Activated CD8-positive, alpha-beta memory T cell treated with anti-CD3 and anti-CD28 coated beads, Interleukin-2, amount 50 U/mL, for 4 hours (primary cell): ENCODE measurements around the gene GULP1.
"Not testable (repeated sequence)": the region's sequence is repeated elsewhere in the genome, so short reads cannot be mapped to it uniquely, and the experiment has no call there.

ENCODE experiments used
- DNase-seq: peaks from one replicate; pipeline ENCODE4 v3.0.0-alpha.2; 2020

Gene GULP1

GRCh38 chr2:188435115-188435514, 143.4 kb downstream of the GULP1 start:
- no peak for DNase-seq

DNA sequence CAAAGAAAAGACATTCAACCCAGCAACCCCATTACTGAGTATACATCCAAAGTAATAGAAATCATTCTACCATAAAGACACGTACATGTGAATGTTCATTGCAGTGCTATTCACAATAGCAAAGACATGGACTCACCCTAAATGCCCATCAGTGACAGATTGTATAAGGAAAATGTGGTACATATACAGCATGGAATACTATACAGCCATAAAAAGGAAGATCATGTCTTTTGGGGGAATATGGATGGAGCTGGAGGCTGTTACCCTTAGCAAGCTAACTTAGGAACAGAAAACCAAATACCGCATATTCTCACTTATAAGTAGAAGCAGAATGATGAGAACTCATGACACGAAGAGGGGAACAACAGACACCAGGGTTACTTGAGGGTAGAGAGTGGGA, 145.9 kb downstream of the GULP1 start:
- DNase-seq = no peak

- no peak for DNase-seq
These were observed 148.3 kb downstream of the GULP1 start for GRCh38 chr2:188439986-188440385.

GRCh38 chr2:188440849-188441248, 149.2 kb downstream of the GULP1 start:
- DNase-seq = no peak

- no peak for DNase-seq
These were observed 149.7 kb downstream of the GULP1 start for GRCh38 chr2:188441288-188441947.

DNA sequence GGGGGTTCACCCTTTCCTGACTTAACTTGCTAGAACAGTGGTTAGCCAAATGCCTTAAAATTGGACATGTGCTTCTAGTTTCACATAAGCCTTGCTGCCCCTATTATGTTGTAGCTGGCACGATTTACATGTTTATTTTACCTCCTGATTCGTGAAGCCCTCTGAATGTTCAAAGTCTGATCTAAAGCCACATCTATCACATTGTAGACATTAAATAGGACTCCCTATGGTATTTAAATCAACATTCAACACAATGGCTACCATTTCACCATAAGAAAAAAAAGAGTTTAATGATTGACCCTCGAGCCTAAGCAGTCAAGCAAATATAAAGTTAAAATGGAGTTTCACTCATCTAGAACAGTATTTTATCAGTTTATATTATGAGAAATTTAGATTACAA, 151.5 kb downstream of the GULP1 start:
- no peak for DNase-seq

DNA sequence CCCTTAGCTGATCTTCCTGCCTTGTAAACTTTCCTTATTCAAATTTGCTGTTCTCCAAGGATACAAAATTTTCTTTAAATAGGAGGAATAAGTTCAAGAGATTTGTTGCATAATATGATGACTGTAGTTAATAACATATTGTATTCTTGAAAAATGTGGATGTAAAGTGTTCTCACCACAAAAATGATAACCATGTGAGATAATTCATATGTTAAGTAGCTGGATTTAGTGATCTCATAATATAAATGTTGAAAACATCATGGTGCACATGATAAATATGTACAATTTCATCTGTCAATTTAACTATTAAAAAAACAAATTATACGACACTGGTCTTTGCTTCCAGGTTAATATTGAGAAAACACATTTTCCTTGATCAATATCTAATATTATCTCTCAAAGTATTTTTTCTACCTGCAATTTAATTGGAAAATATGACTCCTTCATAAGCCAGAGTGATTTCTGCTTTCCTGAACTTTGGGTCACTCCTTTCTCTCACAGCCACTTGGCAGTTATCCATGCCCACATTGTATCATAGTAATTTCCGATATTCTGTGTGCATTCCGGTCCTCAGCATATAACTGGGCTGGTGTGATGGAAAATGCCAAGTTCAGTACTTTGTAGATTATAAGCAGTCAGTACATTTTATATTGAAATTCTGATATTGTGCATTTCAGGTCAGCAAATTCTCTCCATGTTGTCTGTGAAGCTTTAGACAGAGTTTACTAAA, 152.6 kb downstream of the GULP1 start:
- DNase-seq = no peak

GRCh38 chr2:188449561-188449960, 157.9 kb downstream of the GULP1 start:
- DNase-seq = no peak

- no peak for DNase-seq
These were observed 158.3 kb downstream of the GULP1 start for GRCh38 chr2:188449971-188450370.

DNA sequence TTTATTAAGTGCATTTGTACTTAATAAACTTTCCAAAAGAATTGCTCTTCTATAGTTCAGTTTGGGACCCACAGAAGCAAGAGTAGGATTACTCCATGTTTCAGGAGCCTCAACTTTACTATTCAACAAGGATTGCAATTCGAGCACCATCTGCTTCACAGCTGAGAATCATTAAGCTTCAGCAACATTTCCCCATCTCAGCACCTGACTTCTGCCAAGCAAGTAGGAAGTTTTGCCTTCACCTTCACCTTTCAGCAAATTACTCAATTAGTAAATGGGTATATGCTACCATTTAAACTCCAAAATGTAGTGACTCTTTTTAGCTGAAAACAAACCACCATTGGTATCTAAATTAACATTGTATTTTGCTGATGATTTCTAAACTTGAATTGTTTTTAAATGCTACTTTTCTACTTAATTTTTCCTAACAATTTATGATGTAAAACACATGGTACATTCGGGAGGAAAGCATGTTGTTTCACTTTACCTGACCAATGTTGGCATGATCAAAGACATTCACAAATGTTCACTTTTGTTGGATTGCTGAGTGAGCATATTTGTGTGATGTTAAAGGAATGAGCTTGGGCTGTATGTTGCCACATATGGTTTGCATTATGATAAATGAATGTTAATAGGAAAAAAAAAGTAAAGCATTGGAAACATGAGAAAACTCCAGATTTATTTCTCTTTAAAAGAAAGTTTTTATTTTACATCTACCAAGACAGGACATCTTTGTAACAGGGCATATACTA, 159.2 kb downstream of the GULP1 start:
- DNase-seq = no peak

GRCh38 chr2:188452084-188452483, 160.4 kb downstream of the GULP1 start:
- no peak for DNase-seq

DNA sequence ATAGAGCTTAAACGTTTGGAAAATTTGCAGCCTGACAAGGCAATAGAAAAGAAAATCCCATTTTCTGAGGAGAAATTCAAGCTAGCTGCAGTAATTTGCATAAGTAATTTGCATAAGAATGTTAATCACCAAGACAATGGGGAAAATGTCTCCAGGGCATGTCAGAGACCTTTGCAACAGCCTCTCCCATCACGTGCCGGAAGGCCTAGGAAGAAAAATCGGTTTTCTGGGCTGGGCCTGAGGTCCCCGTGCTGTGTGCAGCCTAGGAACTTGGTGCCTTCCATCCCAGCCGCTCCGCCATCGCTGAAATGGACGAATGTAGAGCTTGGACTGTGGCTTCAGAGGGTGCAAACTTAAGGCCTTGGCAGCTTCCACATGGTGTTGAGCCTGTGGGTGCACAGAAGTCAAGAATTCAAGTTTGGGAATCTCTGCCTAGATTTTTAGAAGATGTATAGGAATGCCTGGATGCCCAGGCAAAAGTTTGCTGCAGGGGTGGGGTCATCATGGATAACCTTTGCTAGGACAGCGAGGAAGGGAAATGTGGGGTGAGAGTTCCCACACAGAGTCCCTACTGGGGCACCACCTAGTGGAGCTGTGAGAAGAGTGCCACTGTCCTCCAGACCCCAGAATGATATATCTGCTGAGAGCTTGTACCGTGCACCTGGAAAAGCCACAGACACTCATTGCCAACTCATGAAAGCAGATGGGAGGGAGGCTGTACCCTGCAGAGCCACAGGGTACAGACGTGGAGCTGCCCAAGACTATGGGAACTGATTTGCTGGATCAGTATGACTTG, 164.6 kb downstream of the GULP1 start:
- DNase-seq = no peak

- no peak for DNase-seq
These were observed 167.4 kb downstream of the GULP1 start for GRCh38 chr2:188459061-188459460.

- DNase-seq = not testable (repeated sequence)
These were observed 174.4 kb downstream of the GULP1 start for GRCh38 chr2:188466078-188466477.

GRCh38 chr2:188466761-188467160, 175.1 kb downstream of the GULP1 start:
- DNase-seq = no peak

DNA sequence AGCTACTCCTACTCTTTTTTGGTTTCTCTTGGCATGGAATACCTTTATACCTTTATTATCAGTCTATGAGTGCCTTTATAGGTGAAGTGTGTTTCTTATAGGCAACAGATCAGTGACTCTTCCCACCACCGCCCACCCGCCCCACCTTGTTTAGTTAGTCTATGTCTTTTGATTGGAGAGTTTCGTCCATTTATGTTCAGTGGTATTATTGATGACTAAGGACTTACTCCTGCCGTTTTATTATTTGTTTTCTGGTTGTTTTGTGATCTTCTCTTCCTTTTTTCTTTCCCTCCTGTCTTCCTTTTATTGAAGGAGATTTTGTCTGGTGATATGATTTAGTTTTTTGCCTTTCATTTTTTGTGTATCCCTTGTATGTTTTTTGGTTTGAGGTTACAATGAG, 179.5 kb downstream of the GULP1 start:
- no peak for DNase-seq

GRCh38 chr2:188473306-188473705, 181.6 kb downstream of the GULP1 start:
- no peak for DNase-seq

DNA sequence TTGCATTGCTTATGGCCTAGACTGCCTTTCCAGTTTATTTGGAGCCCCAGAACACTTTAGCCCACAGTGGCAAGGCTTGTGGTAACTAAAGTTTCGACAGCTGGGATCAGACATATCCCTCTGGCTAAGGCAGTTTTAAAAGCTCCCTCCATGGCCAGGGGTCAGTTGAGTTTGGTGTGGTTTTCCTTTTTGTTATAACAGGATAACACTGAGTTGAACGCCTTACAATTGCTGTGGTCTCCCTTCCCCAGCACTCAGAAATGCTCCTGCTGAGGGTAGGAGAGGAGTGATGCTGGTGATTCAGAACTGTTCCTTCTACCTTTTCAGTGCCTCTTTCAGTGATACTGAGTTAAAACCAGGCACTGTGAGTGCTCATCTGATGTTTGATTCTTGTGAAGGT, 182.6 kb downstream of the GULP1 start:
- DNase-seq = no peak

DNA sequence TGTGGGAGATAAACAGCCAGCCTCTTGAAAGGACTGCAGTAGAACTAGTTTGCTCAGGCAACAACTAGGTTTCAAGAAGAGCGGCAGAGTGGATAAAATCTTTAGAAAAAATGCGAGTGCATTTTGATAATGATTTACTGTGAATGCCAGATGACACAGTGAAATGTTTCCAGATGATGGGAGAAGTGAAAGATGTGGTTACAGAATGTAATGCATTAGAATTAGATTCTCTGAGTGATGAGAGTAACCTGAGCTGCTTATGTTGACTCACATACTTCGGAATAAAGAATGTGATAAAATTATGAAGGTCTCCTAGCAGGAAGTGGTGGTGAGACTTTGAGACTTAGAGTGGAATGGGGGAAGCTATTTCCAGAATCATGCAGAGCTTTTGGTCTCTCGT, 184.3 kb downstream of the GULP1 start:
- DNase-seq = no peak

DNA sequence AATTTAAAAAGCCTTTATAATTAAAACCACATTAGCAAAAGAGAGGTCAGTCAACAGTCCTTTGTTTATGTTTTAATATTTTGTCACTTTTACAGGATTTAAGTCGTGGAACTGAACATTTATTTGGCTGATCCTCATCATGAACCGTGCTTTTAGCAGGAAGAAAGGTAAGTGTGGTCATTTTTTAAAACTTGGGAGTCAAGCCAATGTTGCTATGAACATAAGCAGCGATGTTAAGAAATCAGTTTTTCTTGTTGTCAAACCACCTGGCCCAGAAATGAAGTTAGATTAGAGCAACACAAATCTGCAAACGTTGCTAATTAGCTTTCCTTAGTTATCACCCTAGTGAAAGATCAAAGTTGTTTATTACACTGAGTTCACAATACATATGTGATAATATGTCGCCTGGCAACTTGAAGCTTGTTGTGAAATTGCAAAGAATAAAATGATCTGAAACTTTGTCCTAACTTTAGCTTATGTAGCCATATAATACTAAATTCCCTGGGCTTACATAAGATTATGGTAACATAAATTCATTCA, 186.0 kb downstream of the GULP1 start:
- DNase-seq = no peak

- DNase-seq = no peak
These were observed 187.1 kb downstream of the GULP1 start for GRCh38 chr2:188478724-188479123.

- DNase-seq = no peak
These were observed 189.8 kb downstream of the GULP1 start for GRCh38 chr2:188481474-188481873.

DNA sequence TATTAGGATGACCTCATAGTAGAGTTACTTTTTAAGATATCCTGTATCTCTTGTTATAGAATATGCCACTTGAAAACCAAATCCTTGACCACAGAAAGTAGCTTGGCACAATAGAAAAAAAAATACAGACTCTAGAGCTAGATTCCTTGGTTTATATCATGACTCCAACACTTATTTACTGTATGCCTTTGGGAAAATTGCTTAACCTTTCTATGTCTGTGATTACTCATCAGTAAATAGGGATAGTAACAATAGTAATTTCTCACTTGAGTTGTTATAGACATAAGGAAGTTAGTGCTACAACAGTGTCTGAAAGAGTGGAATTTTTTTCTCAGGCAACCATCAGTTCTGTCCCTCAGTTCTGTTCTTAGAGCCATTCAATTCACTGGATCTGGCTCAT, 193.8 kb downstream of the GULP1 start:
- DNase-seq = no peak
